Right lobe of liver (tissue), 6 donors: ENCODE data around the gene SDC4. TPM values are rescaled to one million over a fixed set of nuclear protein-coding genes. Genes with fewer than 3 reads are reported as not detected.

ENCODE experiments used
- ATAC-seq, 4 donors: fragments of 200-7000 bp; cut with Tn5 transposase; one replicate each; pipeline ENCODE4 v1.9.1; 2020; ENCODE audit warnings: mild to moderate bottlenecking in 4 of 4, moderate library complexity in 4 of 4
- DNase-seq, 3 donors: peaks; one replicate each; pipeline ENCODE4 v3.0.0-alpha.2; 2020
- H3K27ac ChIP-seq, 3 donors: fragments of 200-600 bp; one replicate each; pipeline ENCODE4 v1.8.0; 2022
- H3K27me3 ChIP-seq, 2 donors: fragments of 200-600 bp; one replicate each; pipeline ENCODE4 v1.8.0; 2022
- H3K36me3 ChIP-seq, 4 donors: fragments of 200-600 bp; sonication (generic) in 1 of 4; one replicate each; pipeline versions ENCODE4 v1.5.1 to v1.8.0; 2017 to 2022; ENCODE audit warnings: control low read depth in 1 of 4
- H3K4me1 ChIP-seq, 4 donors: fragments of 200-600 bp; sonication (generic) in 1 of 4; one replicate each; pipeline versions ENCODE4 v1.5.1 to v1.8.0; 2017 to 2022; ENCODE audit warnings: control low read depth in 1 of 4
- H3K4me3 ChIP-seq, 3 donors: fragments of 200-600 bp; one replicate each; pipeline ENCODE4 v1.8.0; 2022
- H3K9me3 ChIP-seq, 4 donors: fragments of 200-600 bp; sonication (generic) in 1 of 4; one replicate each; pipeline versions ENCODE4 v1.5.1 to v1.8.0; 2017 to 2022; ENCODE audit warnings: control low read depth in 1 of 4
- CTCF ChIP-seq, 4 donors: fragments of 200-600 bp in 3 of 4; fragments of 450-650 bp in 1 of 4; IDR thresholded peaks; one replicate each; pipeline versions ENCODE4 v1.5.1 to v1.8.0; 2016 to 2022; ENCODE audit warnings: antibody characterized with exemption in 4 of 4, mild to moderate bottlenecking in 2 of 4
- POLR2A ChIP-seq: fragments of 450-650 bp; IDR thresholded peaks from one replicate; pipeline ENCODE4 v1.6.1; 2017; ENCODE audit warnings: antibody characterized with exemption, mild to moderate bottlenecking
- WGBS: methylation state at CpG from one replicate; pipeline ENCODE4 v1.1.6; 2018; ENCODE audit warnings: low coverage, low lambda C conversion rate; ENCODE audit not compliant: insufficient coverage; ENCODE audit errors: missing lambda C conversion rate; 5-methylcytosine and 5-hydroxymethylcytosine counted together
- intact Hi-C, 2 donors: fragments of 100-400 bp; cut with DNase I; formaldehyde crosslinking; loops; one replicate each; pipeline versions ENCODE4 v1.11.2 to v1.14.1; 2022
- total RNA-seq, 6 experiments: library from RNA; depleted of rRNA in 2 of 6; stranded (reverse); fragments of >200 nt in 2 of 6; fragmentation: NEBNext Ultra II Directional in 3 of 6; extraction: Animal tissue kit (Norgen Biotek cat#: 25700) in 3 of 6; gene quantifications; one replicate each; pipeline versions ENCODE4 v1.1.0 to v1.2.4, GENCODE V29; 2016 to 2023
- donor health status: DM: no; HTN: yes; CAD: no.
- donor health status: DM: no; HTN: no; CAD: no.
- donor health status: DM: no; HTN: no; CAD: no.
- donor health status: DM: no; HTN: yes; CAD: no.
- donor health status: DM: no; HTN: yes; CAD: no.

The SDC4 gene
- total RNA-seq, 6 experiments from 2014 or later = 84.3 to 373 (median 116) TPM

GRCh38 chr20:45358282-45359068 lies 10.3 kb upstream of the SDC4 start:
- DNase-seq (peak; percentile 84 to 95 (median 91)), ATAC-seq (peak; percentile 39 to 67 (median 54))
- Histone ChIP-seq H3K36me3 (no peaks in the 10 kb centered on the region), H3K4me3 (peak overlapping the region in 1 of 3 donors; percentile 13), H3K9me3 (no peaks in the 10 kb centered on the region), H3K4me1 (peaks cover 0 to 54% (median 19%) of the 10 kb centered on the region in 4 donors), H3K27me3 (no peaks in the 10 kb centered on the region), H3K27ac (peak overlapping the region; percentile 93 to 99 (median 99))
- WGBS = 8% methylated on average over 9 of the region's 10 CpGs
- intact Hi-C loops = no loop called here
- TF ChIP-seq CTCF (IDR thresholded peaks at IDR 0.05) = no peak
- TF ChIP-seq POLR2A = peak; percentile 76

- Histone ChIP-seq H3K9me3 (no peaks in the 10 kb centered on the region), H3K4me1 (peaks cover 0 to 33% (median 16%) of the 10 kb centered on the region in 4 donors), H3K27ac (no peak overlapping the region), H3K36me3 (no peaks in the 10 kb centered on the region), H3K27me3 (no peaks in the 10 kb centered on the region), H3K4me3 (no peak overlapping the region)
- DNase-seq (no peak), ATAC-seq (no peak)
- 66% methylated on average over 5 of the region's 5 CpGs for WGBS
- TF ChIP-seq CTCF (IDR thresholded peaks at IDR 0.05) = no peak
- intact Hi-C loops = no loop called here
These were observed 7.2 kb upstream of the SDC4 start for GRCh38 chr20:45355209-45356084.

DNA sequence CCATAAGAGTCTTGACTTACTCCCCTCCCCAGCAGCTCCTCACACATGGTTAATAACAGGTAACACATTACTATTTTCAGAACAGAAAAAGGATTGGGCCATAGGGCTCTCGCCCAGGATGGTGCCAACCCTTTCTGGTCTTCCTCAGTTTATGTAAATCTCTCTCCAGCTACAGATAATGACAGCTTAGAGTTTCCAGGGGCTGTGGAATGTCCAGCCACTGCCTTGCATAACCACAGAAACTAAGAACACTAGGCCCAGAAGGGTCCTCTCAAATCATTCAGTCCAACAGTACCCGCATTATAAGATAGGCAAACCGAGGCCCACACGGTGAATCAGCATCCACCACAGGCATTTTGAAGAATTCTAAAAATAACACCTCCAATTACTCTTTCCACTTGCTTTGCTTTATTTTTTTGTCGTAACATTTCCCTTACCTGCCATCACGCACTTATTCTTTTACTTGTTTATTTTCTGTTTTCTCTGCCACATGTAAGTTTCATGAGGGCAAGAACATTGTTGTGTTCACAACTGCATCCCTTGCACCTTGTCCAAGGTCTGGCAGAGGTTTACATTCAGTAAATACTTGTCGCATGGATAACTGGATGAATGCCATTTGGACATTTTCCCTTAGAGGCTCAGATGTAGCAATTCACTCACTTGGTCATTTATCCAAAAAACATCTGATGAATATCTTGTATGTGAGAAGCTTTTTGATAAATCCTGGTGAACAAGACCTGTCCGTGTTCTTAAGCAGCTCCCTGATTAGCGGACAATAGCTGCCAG lies 6.4 kb upstream of the SDC4 start:
- H3K4me3 ChIP-seq = no peak overlapping the region
- intact Hi-C loops = no loop called here
- H3K27me3 ChIP-seq = no peaks in the 10 kb centered on the region
- 75% methylated on average over 8 of the region's 9 CpGs for WGBS
- no peak overlapping the region for H3K27ac ChIP-seq
- peaks cover 0 to 26% (median 11%) of the 10 kb centered on the region in 4 donors for H3K4me1 ChIP-seq
- H3K36me3 ChIP-seq = no peaks in the 10 kb centered on the region
- H3K9me3 ChIP-seq = no peaks in the 10 kb centered on the region
- ATAC-seq (no peak), DNase-seq (no peak)
- no peak for TF ChIP-seq POLR2A
- TF ChIP-seq CTCF (IDR thresholded peaks at IDR 0.05) = no peak

DNA sequence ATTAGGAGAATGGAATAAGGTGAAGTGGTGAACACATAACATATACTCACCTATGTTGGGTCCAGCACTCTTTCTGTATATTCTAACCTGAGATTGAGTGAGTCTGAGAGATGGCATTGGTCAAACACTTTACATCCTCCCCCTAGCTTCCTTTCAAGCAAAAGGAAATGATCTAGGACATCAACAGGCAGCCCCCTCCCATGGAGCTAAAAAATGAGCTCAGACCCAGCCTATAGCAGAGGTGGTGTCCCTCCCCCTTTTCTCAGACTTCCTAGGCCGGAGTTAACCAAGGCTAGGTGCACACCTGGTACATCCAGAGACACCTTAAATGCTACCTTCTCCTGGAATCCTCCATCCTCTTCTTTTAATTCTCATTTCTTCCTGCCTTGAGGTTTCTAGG lies 5.5 kb upstream of the SDC4 start:
- Histone ChIP-seq H3K9me3 (no peaks in the 10 kb centered on the region), H3K27ac (no peak overlapping the region)
- ATAC-seq = no peak

More for the DNA sequence above, 5.5 kb upstream of the SDC4 start:
- Histone ChIP-seq H3K4me1 (peaks cover 0 to 19% (median 7%) of the 10 kb centered on the region in 4 donors), H3K36me3 (no peaks in the 10 kb centered on the region), H3K4me3 (no peak overlapping the region), H3K27me3 (no peaks in the 10 kb centered on the region)
- DNase-seq = no peak
- intact Hi-C loops = no loop called here
- 88% methylated on average over 1 of the region's 1 CpG for WGBS
- no peak for TF ChIP-seq CTCF (IDR thresholded peaks at IDR 0.05)
- no peak for TF ChIP-seq POLR2A
